HEK293 (cell line): ENCODE results near the gene TREM2.

Experiments used
- CTCF ChIA-PET: fragments of 350-600 bp; formaldehyde crosslinking; extraction: SDS; loops from one replicate; lab custom pipeline; 2021; ENCODE audit warnings: antibody characterized with exemption; lab: Yijun Ruan, JAX
- POLR2A ChIA-PET: fragments of 300-600 bp; formaldehyde crosslinking; extraction: SDS; loops from one replicate; lab custom pipeline; 2020; ENCODE audit warnings: antibody characterized with exemption, inconsistent platforms; lab: Yijun Ruan, JAX
- H3K27ac ChIP-seq: fragments of 200-500 bp; sonication (Bioruptor generic); 2 replicates; pipeline ENCODE4 v1.5.1; 2014; ENCODE audit warnings: low read depth, low read length, control low read depth, inconsistent platforms; ENCODE audit errors: extremely low read depth
- H3K36me3 ChIP-seq, 2 experiments: fragments of 200-500 bp in 1 of 2; sonication (Bioruptor generic) in 1 of 2; 1 replicate in 1 of 2; 2 replicates in 1 of 2; pipeline ENCODE4 v1.5.1; 2014 to 2017; ENCODE audit warnings: inconsistent platforms in 2 of 2, low read length in 2 of 2; ENCODE audit not compliant: control insufficient read depth in 2 of 2, insufficient read depth in 1 of 2
- H3K4me1 ChIP-seq: fragments of 200-500 bp; sonication (Bioruptor generic); 2 replicates; pipeline ENCODE4 v1.5.1; 2014; ENCODE audit warnings: mild to moderate bottlenecking, low read length, inconsistent platforms; ENCODE audit not compliant: control insufficient read depth, insufficient read depth
- H3K4me3 ChIP-seq: 2 replicates; pipeline ENCODE4 v1.5.1; 2011; ENCODE audit warnings: low read depth, mild to moderate bottlenecking, control low read depth, low read length, moderate library complexity
- H3K9me3 ChIP-seq: fragments of 200-500 bp; sonication (Bioruptor generic); 2 replicates; pipeline ENCODE4 v1.5.1; 2014; ENCODE audit warnings: low read depth, low read length, inconsistent platforms; ENCODE audit not compliant: control insufficient read depth, insufficient read depth
- FEZF1 ChIP-seq: fragments of 450-650 bp; formaldehyde crosslinking; IDR thresholded peaks from 2 replicates; pipeline ENCODE4 v1.5.1; 2016; ENCODE audit warnings: missing biosample characterization, missing genetic modification characterization
- HIC1 ChIP-seq: fragments of 450-650 bp; formaldehyde crosslinking; IDR thresholded peaks from 2 replicates; pipeline ENCODE4 v1.5.1; 2016; ENCODE audit warnings: missing biosample characterization, missing genetic modification characterization
- KLF1 ChIP-seq: fragments of 450-650 bp; formaldehyde crosslinking; IDR thresholded peaks from 2 replicates; pipeline ENCODE4 v1.5.1; 2016; ENCODE audit warnings: missing biosample characterization, missing genetic modification characterization
- MZF1 ChIP-seq: fragments of 450-650 bp; formaldehyde crosslinking; IDR thresholded peaks from 2 replicates; pipeline ENCODE4 v1.5.1; 2017; ENCODE audit warnings: missing biosample characterization, missing genetic modification characterization, borderline replicate concordance
- SP7 ChIP-seq: fragments of 450-650 bp; formaldehyde crosslinking; IDR thresholded peaks from 2 replicates; pipeline ENCODE4 v1.5.1; 2016; ENCODE audit warnings: missing biosample characterization, missing genetic modification characterization
- WT1 ChIP-seq: fragments of 450-650 bp; formaldehyde crosslinking; IDR thresholded peaks from 2 replicates; pipeline ENCODE4 v1.5.1; 2016; ENCODE audit warnings: missing biosample characterization, missing genetic modification characterization
- ZBTB11 ChIP-seq: fragments of 450-650 bp; formaldehyde crosslinking; conservative IDR thresholded peaks from 2 replicates; pipeline ENCODE4 v1.5.1; 2016; ENCODE audit warnings: low read depth, missing biosample characterization, missing genetic modification characterization
- ZBTB8A ChIP-seq: fragments of 450-650 bp; formaldehyde crosslinking; IDR thresholded peaks from 2 replicates; pipeline ENCODE4 v1.5.1; 2016; ENCODE audit warnings: missing biosample characterization, missing genetic modification characterization
- ZEB2 ChIP-seq: fragments of 450-650 bp; formaldehyde crosslinking; IDR thresholded peaks from 2 replicates; pipeline ENCODE4 v1.5.1; 2016; ENCODE audit warnings: missing biosample characterization, missing genetic modification characterization
- ZNF114 ChIP-seq: fragments of 450-650 bp; formaldehyde crosslinking; IDR thresholded peaks from 2 replicates; pipeline ENCODE4 v1.5.0; 2017; ENCODE audit warnings: missing biosample characterization, missing genetic modification characterization
- ZNF148 ChIP-seq: fragments of 450-650 bp; formaldehyde crosslinking; IDR thresholded peaks from 2 replicates; pipeline ENCODE4 v1.5.0; 2017; ENCODE audit warnings: missing biosample characterization, missing genetic modification characterization, borderline replicate concordance
- ZNF157 ChIP-seq: fragments of 450-650 bp; formaldehyde crosslinking; IDR thresholded peaks from 2 replicates; pipeline ENCODE4 v1.5.1; 2016; ENCODE audit warnings: missing biosample characterization, missing genetic modification characterization
- ZNF324 ChIP-seq: fragments of 450-650 bp; formaldehyde crosslinking; IDR thresholded peaks from 2 replicates; pipeline ENCODE4 v1.5.1; 2016; ENCODE audit warnings: missing biosample characterization, missing genetic modification characterization
- ZNF37A ChIP-seq: fragments of 450-650 bp; IDR thresholded peaks from 2 replicates; pipeline ENCODE4 v1.5.1; 2018; ENCODE audit warnings: missing biosample characterization, missing genetic modification characterization
- ZNF391 ChIP-seq: fragments of 450-650 bp; formaldehyde crosslinking; IDR thresholded peaks from 2 replicates; pipeline ENCODE4 v1.5.1; 2016; ENCODE audit warnings: low read depth, missing biosample characterization, missing genetic modification characterization, borderline replicate concordance
- ZNF664 ChIP-seq: fragments of 450-650 bp; formaldehyde crosslinking; IDR thresholded peaks from 2 replicates; pipeline ENCODE4 v1.5.1; 2016; ENCODE audit warnings: missing biosample characterization, missing genetic modification characterization
- ZNF692 ChIP-seq: fragments of 450-650 bp; formaldehyde crosslinking; IDR thresholded peaks from 2 replicates; pipeline ENCODE4 v1.5.1; 2016; ENCODE audit warnings: missing biosample characterization, missing genetic modification characterization
- ZNF837 ChIP-seq: fragments of 450-650 bp; formaldehyde crosslinking; IDR thresholded peaks from 2 replicates; pipeline ENCODE4 v1.5.1; 2016; ENCODE audit warnings: missing biosample characterization, missing genetic modification characterization

TREM2 gene

GRCh38 chr6:41122373-41122772 is 40.5 kb downstream of the TREM2 start (continued):
- TF ChIP-seq SP7, result no peak
- TF ChIP-seq ZNF157 (tag by site-specific recombination), result no peak
- TF ChIP-seq ZNF148 (tag by site-specific recombination), result no peak
- TF ChIP-seq MZF1 (tag by site-specific recombination), result no peak
- TF ChIP-seq FEZF1, result no peak
- TF ChIP-seq HIC1, result no peak
- TF ChIP-seq KLF1, result no peak
- no peak for TF ChIP-seq ZBTB11 (tag by site-specific recombination)
- no peak for TF ChIP-seq ZNF114 (tag by site-specific recombination)
- no peak for TF ChIP-seq ZNF324 (tag by site-specific recombination)
- no peak for TF ChIP-seq ZNF37A (tag by site-specific recombination)
- TF ChIP-seq ZNF664, result no peak
- TF ChIP-seq, all 188 proteins: peak for 0

- H3K9me3 ChIP-seq, result no peaks in the 10 kb centered on the region
- no peaks in the 10 kb centered on the region for H3K36me3 ChIP-seq
- CTCF ChIA-PET, result interaction anchor here (0.7 to 2.1 kb wide), 2 partner anchors 62 to 127 kb away, joined by 3 to 6 read pairs; no protein-coding TSS in a partner anchor
- POLR2A ChIA-PET, result no interaction called here
- H3K4me1 ChIP-seq, result no peaks in the 10 kb centered on the region
- H3K27ac ChIP-seq, result no peak overlapping the region
- no peak overlapping the region for H3K4me3 ChIP-seq
- no peak for TF ChIP-seq WT1
- TF ChIP-seq ZNF664, result no peak
- TF ChIP-seq ZNF837, result no peak
- TF ChIP-seq ZNF692 (tag by site-specific recombination), result no peak
- TF ChIP-seq ZBTB8A (tag by site-specific recombination), result no peak
- TF ChIP-seq ZEB2 (tag by site-specific recombination), result no peak
- no peak for TF ChIP-seq ZNF391
Measured at GRCh38 chr6:41120058-41120457, 42.9 kb downstream of the TREM2 start.
